ENCODE data around the gene ATP2C2. TPM values are rescaled to one million over a fixed set of nuclear protein-coding genes. Genes with fewer than 3 reads are reported as not detected.

ATP2C2 gene
- total RNA-seq, 1 experiment from 2014 or later = 4.3 TPM

DNA sequence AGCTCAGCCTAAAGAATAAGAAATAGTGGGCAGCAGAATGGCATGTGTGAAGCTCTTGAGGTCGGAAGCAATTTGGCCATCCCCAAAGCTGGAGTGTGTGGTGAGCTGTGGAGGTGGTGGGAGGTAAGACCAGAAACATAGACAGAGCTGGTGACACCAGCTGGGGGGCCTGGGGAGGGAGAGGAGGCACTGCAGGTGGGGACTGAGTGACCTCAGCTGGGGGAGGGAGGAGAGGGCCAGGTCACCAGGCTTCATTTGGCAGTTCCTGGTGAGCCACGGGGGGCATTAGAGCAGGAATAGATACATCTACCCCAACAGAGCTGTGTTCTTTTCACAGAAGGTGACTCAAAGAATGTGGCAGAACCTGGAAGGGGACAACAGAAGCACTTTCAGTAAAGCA, 41.8 kb upstream of the ATP2C2 start (continued):
- TF ChIP-seq, protein P1, sequence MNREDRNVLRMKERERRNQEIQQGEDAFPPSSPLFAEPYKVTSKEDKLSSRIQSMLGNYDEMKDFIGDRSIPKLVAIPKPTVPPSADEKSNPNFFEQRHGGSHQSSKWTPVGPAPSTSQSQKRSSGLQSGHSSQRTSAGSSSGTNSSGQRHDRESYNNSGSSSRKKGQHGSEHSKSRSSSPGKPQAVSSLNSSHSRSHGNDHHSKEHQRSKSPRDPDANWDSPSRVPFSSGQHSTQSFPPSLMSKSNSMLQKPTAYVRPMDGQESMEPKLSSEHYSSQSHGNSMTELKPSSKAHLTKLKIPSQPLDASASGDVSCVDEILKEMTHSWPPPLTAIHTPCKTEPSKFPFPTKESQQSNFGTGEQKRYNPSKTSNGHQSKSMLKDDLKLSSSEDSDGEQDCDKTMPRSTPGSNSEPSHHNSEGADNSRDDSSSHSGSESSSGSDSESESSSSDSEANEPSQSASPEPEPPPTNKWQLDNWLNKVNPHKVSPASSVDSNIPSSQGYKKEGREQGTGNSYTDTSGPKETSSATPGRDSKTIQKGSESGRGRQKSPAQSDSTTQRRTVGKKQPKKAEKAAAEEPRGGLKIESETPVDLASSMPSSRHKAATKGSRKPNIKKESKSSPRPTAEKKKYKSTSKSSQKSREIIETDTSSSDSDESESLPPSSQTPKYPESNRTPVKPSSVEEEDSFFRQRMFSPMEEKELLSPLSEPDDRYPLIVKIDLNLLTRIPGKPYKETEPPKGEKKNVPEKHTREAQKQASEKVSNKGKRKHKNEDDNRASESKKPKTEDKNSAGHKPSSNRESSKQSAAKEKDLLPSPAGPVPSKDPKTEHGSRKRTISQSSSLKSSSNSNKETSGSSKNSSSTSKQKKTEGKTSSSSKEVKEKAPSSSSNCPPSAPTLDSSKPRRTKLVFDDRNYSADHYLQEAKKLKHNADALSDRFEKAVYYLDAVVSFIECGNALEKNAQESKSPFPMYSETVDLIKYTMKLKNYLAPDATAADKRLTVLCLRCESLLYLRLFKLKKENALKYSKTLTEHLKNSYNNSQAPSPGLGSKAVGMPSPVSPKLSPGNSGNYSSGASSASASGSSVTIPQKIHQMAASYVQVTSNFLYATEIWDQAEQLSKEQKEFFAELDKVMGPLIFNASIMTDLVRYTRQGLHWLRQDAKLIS (CRISPR knock-in tag; IDR thresholded peaks at IDR 0.05; ENCODE audit: borderline replicate concordance) = no peak
- TF ChIP-seq, protein P2, sequence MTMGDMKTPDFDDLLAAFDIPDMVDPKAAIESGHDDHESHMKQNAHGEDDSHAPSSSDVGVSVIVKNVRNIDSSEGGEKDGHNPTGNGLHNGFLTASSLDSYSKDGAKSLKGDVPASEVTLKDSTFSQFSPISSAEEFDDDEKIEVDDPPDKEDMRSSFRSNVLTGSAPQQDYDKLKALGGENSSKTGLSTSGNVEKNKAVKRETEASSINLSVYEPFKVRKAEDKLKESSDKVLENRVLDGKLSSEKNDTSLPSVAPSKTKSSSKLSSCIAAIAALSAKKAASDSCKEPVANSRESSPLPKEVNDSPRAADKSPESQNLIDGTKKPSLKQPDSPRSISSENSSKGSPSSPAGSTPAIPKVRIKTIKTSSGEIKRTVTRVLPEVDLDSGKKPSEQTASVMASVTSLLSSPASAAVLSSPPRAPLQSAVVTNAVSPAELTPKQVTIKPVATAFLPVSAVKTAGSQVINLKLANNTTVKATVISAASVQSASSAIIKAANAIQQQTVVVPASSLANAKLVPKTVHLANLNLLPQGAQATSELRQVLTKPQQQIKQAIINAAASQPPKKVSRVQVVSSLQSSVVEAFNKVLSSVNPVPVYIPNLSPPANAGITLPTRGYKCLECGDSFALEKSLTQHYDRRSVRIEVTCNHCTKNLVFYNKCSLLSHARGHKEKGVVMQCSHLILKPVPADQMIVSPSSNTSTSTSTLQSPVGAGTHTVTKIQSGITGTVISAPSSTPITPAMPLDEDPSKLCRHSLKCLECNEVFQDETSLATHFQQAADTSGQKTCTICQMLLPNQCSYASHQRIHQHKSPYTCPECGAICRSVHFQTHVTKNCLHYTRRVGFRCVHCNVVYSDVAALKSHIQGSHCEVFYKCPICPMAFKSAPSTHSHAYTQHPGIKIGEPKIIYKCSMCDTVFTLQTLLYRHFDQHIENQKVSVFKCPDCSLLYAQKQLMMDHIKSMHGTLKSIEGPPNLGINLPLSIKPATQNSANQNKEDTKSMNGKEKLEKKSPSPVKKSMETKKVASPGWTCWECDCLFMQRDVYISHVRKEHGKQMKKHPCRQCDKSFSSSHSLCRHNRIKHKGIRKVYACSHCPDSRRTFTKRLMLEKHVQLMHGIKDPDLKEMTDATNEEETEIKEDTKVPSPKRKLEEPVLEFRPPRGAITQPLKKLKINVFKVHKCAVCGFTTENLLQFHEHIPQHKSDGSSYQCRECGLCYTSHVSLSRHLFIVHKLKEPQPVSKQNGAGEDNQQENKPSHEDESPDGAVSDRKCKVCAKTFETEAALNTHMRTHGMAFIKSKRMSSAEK (CRISPR knock-in tag; IDR thresholded peaks at IDR 0.05; ENCODE audit: borderline replicate concordance) = no peak
- TF ChIP-seq OVOL2 (CRISPR knock-in tag; IDR thresholded peaks at IDR 0.05; ENCODE audit: borderline replicate concordance) = no peak

DNA sequence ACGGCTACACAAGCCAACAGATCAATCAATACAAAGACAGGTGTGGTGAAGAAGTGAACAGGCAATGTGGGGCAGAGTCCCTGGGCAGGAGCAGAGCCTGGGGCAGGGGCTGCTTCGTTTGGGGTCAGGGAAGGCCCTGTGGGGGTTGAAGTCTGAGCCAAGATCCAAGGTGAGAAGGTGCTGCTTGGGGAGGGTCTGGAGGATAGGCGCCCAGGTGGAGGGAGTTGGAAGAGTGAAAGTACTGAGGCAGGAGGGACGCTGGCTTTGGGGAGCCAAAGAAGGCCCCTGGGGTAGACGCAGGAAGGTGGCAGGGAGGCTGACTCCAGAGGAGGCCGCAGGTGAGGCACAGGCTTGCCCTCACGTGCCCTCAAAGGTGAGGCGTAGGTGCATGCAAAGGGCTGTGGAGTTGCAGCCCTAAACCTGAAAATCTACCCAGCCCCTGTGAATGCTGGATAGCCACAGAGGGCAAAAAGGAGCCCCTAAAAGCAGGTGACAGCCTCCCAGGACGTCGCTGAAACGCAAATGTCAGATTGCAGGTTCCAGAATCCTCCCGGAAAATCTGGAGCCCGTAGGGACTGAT, 40.3 kb upstream of the ATP2C2 start:
- Mint-ChIP-seq H3K4me3 (no peak overlapping the region), H3K27me3 (ENCODE audit: low read depth) (no peaks in the 10 kb centered on the region), H3K36me3 (no peaks in the 10 kb centered on the region), H3K4me1 (peaks cover 8% of the 10 kb centered on the region), H3K27ac (peak overlapping the region; percentile 39; the same call in 1 of the 2 replicates), H3K9me3 (no peaks in the 10 kb centered on the region)
- no peak for DNase-seq (ENCODE audit: low spot score)
- ChIA-PET POLR2A (no interaction called here), CTCF (interaction anchor here (0.6 to 1.3 kb wide), 2 partner anchors 20 to 137 kb away, joined by 3 to 4 read pairs; no protein-coding TSS in a partner anchor)
- ATAC-seq = no peak
- TF ChIP-seq, protein P3, sequence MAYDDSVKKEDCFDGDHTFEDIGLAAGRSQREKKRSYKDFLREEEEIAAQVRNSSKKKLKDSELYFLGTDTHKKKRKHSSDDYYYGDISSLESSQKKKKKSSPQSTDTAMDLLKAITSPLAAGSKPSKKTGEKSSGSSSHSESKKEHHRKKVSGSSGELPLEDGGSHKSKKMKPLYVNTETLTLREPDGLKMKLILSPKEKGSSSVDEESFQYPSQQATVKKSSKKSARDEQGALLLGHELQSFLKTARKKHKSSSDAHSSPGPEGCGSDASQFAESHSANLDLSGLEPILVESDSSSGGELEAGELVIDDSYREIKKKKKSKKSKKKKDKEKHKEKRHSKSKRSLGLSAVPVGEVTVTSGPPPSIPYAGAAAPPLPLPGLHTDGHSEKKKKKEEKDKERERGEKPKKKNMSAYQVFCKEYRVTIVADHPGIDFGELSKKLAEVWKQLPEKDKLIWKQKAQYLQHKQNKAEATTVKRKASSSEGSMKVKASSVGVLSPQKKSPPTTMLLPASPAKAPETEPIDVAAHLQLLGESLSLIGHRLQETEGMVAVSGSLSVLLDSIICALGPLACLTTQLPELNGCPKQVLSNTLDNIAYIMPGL (CRISPR knock-in tag; IDR thresholded peaks at IDR 0.05) = no peak
- TF ChIP-seq CREM (CRISPR knock-in tag; IDR thresholded peaks at IDR 0.05) (no peak), FOXK1 (CRISPR knock-in tag; IDR thresholded peaks at IDR 0.05) (no peak), FOXP1 (CRISPR knock-in tag; IDR thresholded peaks at IDR 0.05; ENCODE audit: borderline replicate concordance) (no peak), GABPB1 (CRISPR knock-in tag; IDR thresholded peaks at IDR 0.05) (no peak)
- TF ChIP-seq, protein P4, sequence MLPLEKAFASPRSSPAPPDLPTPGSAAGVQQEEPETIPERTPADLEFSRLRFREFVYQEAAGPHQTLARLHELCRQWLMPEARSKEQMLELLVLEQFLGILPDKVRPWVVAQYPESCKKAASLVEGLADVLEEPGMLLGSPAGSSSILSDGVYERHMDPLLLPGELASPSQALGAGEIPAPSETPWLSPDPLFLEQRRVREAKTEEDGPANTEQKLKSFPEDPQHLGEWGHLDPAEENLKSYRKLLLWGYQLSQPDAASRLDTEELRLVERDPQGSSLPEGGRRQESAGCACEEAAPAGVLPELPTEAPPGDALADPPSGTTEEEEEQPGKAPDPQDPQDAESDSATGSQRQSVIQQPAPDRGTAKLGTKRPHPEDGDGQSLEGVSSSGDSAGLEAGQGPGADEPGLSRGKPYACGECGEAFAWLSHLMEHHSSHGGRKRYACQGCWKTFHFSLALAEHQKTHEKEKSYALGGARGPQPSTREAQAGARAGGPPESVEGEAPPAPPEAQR (CRISPR knock-in tag; IDR thresholded peaks at IDR 0.05) = no peak
- TF ChIP-seq, protein P5, sequence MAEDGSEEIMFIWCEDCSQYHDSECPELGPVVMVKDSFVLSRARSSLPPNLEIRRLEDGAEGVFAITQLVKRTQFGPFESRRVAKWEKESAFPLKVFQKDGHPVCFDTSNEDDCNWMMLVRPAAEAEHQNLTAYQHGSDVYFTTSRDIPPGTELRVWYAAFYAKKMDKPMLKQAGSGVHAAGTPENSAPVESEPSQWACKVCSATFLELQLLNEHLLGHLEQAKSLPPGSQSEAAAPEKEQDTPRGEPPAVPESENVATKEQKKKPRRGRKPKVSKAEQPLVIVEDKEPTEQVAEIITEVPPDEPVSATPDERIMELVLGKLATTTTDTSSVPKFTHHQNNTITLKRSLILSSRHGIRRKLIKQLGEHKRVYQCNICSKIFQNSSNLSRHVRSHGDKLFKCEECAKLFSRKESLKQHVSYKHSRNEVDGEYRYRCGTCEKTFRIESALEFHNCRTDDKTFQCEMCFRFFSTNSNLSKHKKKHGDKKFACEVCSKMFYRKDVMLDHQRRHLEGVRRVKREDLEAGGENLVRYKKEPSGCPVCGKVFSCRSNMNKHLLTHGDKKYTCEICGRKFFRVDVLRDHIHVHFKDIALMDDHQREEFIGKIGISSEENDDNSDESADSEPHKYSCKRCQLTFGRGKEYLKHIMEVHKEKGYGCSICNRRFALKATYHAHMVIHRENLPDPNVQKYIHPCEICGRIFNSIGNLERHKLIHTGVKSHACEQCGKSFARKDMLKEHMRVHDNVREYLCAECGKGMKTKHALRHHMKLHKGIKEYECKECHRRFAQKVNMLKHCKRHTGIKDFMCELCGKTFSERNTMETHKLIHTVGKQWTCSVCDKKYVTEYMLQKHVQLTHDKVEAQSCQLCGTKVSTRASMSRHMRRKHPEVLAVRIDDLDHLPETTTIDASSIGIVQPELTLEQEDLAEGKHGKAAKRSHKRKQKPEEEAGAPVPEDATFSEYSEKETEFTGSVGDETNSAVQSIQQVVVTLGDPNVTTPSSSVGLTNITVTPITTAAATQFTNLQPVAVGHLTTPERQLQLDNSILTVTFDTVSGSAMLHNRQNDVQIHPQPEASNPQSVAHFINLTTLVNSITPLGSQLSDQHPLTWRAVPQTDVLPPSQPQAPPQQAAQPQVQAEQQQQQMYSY (CRISPR knock-in tag; IDR thresholded peaks at IDR 0.05) = no peak
- TF ChIP-seq, protein P6, sequence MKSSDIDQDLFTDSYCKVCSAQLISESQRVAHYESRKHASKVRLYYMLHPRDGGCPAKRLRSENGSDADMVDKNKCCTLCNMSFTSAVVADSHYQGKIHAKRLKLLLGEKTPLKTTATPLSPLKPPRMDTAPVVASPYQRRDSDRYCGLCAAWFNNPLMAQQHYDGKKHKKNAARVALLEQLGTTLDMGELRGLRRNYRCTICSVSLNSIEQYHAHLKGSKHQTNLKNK (CRISPR knock-in tag; IDR thresholded peaks at IDR 0.05) = no peak

All from WTC11 (cell line).